ENCODE results near the gene FADS3.

FADS3 gene

GRCh38 chr11:61918938-61919704 is 27.8 kb upstream of the FADS3 start:
- no peak for DNase-seq (ENCODE audit: low read depth)
- no peak for TF ChIP-seq CTCF (conservative IDR thresholded peaks at IDR 0.05; ENCODE audit: low read depth, low read length)

GRCh38 chr11:61918251-61918937 is 27.0 kb upstream of the FADS3 start:
- TF ChIP-seq CTCF (conservative IDR thresholded peaks at IDR 0.05; ENCODE audit: low read depth, low read length), result no peak
- H3K4me3 ChIP-seq (ENCODE audit: low read depth, low read length), result no peak overlapping the region
- DNase-seq (ENCODE audit: low read depth), result no peak

More at GRCh38 chr11:61918938-61919704, 27.8 kb upstream of the FADS3 start:
- no peak overlapping the region for H3K4me3 ChIP-seq (ENCODE audit: low read depth, low read length)

- peak within 1 kb of the TSS; percentile 54 for H3K4me3 ChIP-seq (ENCODE audit: low read depth, low read length)
- DNase-seq (ENCODE audit: low read depth), result no peak
- no peak for TF ChIP-seq CTCF (conservative IDR thresholded peaks at IDR 0.05; ENCODE audit: low read depth, low read length)
These were observed 26.2 kb upstream of the FADS3 start, which contains the start of gene RAB3IL1 for GRCh38 chr11:61917334-61918109. RAB3IL1 (minus strand) TSS chr11:61917566; CDS start chr11:61917367, 199 bp downstream.

- no peak for DNase-seq (ENCODE audit: low read depth)
- peak overlapping the region; percentile 54 for H3K4me3 ChIP-seq (ENCODE audit: low read depth, low read length)
- TF ChIP-seq CTCF (conservative IDR thresholded peaks at IDR 0.05; ENCODE audit: low read depth, low read length), result no peak
These were observed 25.5 kb upstream of the FADS3 start for GRCh38 chr11:61916737-61917333.

- DNase-seq (ENCODE audit: low read depth), result no peak
- TF ChIP-seq CTCF (conservative IDR thresholded peaks at IDR 0.05; ENCODE audit: low read depth, low read length), result no peak
- no peak overlapping the region for H3K4me3 ChIP-seq (ENCODE audit: low read depth, low read length)
These were observed 23.3 kb upstream of the FADS3 start for GRCh38 chr11:61914471-61915171.

- no peak for TF ChIP-seq CTCF (conservative IDR thresholded peaks at IDR 0.05; ENCODE audit: low read depth, low read length)
- no peak overlapping the region for H3K4me3 ChIP-seq (ENCODE audit: low read depth, low read length)
- DNase-seq (ENCODE audit: low read depth), result no peak
These were observed 22.5 kb upstream of the FADS3 start for GRCh38 chr11:61913699-61914395.
